Esophagus squamous epithelium (tissue), 5 donors: ENCODE results near the gene GLYATL2. TPM values are rescaled to one million over a fixed set of nuclear protein-coding genes. Genes with fewer than 3 reads are reported as not detected.

Experiments used
- DNase-seq: peaks from one replicate; lab custom pipeline; 2025; lab: John Stamatoyannopoulos, UW
- H3K27ac ChIP-seq, 4 donors: fragments of 200-600 bp; sonication (generic); one replicate each; pipeline ENCODE4 v1.5.1; 2016 to 2019; ENCODE audit warnings: mild to moderate bottlenecking in 1 of 4
- H3K27me3 ChIP-seq, 4 donors: fragments of 200-600 bp; sonication (generic); 1 replicate in 3 of 4; 2 replicates in 1 of 4; pipeline versions ENCODE4 v1.5.1 to v1.6.0; 2017 to 2021; ENCODE audit warnings: antibody characterized with exemption in 1 of 4
- H3K36me3 ChIP-seq, 3 donors: fragments of 200-600 bp; sonication (generic); one replicate each; pipeline ENCODE4 v1.5.1; 2016 to 2019
- H3K4me1 ChIP-seq, 3 donors: fragments of 200-600 bp; sonication (generic); one replicate each; pipeline ENCODE4 v1.5.1; 2017 to 2019
- H3K4me3 ChIP-seq, 4 donors: fragments of 200-600 bp; sonication (generic); 1 replicate in 3 of 4; 2 replicates in 1 of 4; pipeline ENCODE4 v1.5.1; 2016 to 2019; ENCODE audit warnings: mild to moderate bottlenecking in 2 of 4, moderate library complexity in 1 of 4
- H3K9me3 ChIP-seq, 3 donors: fragments of 200-600 bp; sonication (generic); one replicate each; pipeline ENCODE4 v1.5.1; 2016 to 2019
- POLR2A ChIP-seq, 4 donors: fragments of 450-650 bp; IDR thresholded peaks; one replicate each; pipeline ENCODE4 v1.6.1; 2017; ENCODE audit warnings: antibody characterized with exemption in 4 of 4, mild to moderate bottlenecking in 4 of 4, moderate library complexity in 3 of 4
- WGBS, 2 donors: methylation state at CpG; one replicate each; pipeline ENCODE4 v1.1.5; 2018; 5-methylcytosine and 5-hydroxymethylcytosine counted together
- intact Hi-C: fragments of 100-400 bp; cut with DNase I; formaldehyde crosslinking; loops from one replicate; pipeline ENCODE4 v1.15.0; 2022
- total RNA-seq, 4 donors: library from RNA; depleted of rRNA; stranded (reverse); fragments of >200 nt; gene quantifications; one replicate each; pipeline ENCODE4 v1.1.0, GENCODE V29; 2016
- TF ChIP-seq, protein P1 (sequence below), 6 experiments: fragments of 450-650 bp in 4 of 6; fragments of 200-600 bp in 2 of 6; sonication (generic) in 2 of 6; IDR thresholded peaks; one replicate each; pipeline ENCODE4 v1.5.1; 2016 to 2019; ENCODE audit warnings: antibody characterized with exemption in 6 of 6, mild to moderate bottlenecking in 4 of 6, moderate library complexity in 4 of 6
- donor health status: DM: yes; HTN: yes; CAD: no.

Gene GLYATL2
- total RNA-seq, 4 donors from 2014 or later: 0.38 to 2.9 TPM; not detected in 2

- Histone ChIP-seq H3K4me1 (no peaks in the 10 kb centered on the region), H3K27ac (no peak overlapping the region), H3K9me3 (no peaks in the 10 kb centered on the region), H3K4me3 (no peak overlapping the region), H3K36me3 (no peaks in the 10 kb centered on the region), H3K27me3 (no peaks in the 10 kb centered on the region)
- intact Hi-C loops: no loop called here
- no peak for DNase-seq
- no peak for TF ChIP-seq POLR2A (IDR thresholded peaks at IDR 0.05)
These were observed 35.7 kb upstream of the GLYATL2 start for GRCh38 chr11:58880166-58880565.

DNA sequence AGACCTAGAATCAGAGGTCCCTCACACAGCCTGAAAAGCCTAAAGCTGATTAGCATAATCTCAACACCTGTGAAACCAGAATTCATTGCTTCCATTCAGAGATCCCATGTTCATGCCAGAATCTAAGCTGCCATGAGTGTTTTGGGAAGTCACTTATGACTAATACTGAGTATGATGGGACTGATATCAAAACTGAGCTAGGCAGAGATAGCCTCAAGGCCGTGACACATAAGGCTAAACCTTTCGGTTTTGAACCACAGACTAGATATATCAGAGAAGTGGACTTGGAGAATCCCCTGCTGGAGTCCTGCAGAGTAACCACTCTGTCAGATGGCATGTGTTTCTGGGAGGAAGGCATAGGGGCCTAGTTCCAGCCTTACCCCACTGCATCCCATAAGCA, 23.1 kb upstream of the GLYATL2 start:
- intact Hi-C loops: no loop called here
- H3K27ac ChIP-seq: no peak overlapping the region
- 58 to 63% methylated on average over 2 of the region's 2 CpGs for WGBS, 2 donors

GRCh38 chr11:58866788-58867187, 22.3 kb upstream of the GLYATL2 start:
- Histone ChIP-seq H3K36me3 (no peaks in the 10 kb centered on the region), H3K4me1 (no peaks in the 10 kb centered on the region), H3K9me3 (no peaks in the 10 kb centered on the region), H3K27me3 (no peaks in the 10 kb centered on the region), H3K27ac (no peak overlapping the region), H3K4me3 (no peak overlapping the region)
- intact Hi-C loops: no loop called here
- WGBS, 2 donors: 82 to 85% methylated on average over 1 of the region's 1 CpG
- no peak for DNase-seq
- no peak for TF ChIP-seq POLR2A (IDR thresholded peaks at IDR 0.05)
- TF ChIP-seq, protein P1, sequence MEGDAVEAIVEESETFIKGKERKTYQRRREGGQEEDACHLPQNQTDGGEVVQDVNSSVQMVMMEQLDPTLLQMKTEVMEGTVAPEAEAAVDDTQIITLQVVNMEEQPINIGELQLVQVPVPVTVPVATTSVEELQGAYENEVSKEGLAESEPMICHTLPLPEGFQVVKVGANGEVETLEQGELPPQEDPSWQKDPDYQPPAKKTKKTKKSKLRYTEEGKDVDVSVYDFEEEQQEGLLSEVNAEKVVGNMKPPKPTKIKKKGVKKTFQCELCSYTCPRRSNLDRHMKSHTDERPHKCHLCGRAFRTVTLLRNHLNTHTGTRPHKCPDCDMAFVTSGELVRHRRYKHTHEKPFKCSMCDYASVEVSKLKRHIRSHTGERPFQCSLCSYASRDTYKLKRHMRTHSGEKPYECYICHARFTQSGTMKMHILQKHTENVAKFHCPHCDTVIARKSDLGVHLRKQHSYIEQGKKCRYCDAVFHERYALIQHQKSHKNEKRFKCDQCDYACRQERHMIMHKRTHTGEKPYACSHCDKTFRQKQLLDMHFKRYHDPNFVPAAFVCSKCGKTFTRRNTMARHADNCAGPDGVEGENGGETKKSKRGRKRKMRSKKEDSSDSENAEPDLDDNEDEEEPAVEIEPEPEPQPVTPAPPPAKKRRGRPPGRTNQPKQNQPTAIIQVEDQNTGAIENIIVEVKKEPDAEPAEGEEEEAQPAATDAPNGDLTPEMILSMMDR (IDR thresholded peaks at IDR 0.05): no peak

More for the DNA sequence above, 23.1 kb upstream of the GLYATL2 start:
- Histone ChIP-seq H3K27me3 (no peaks in the 10 kb centered on the region), H3K9me3 (no peaks in the 10 kb centered on the region), H3K4me1 (no peaks in the 10 kb centered on the region), H3K36me3 (no peaks in the 10 kb centered on the region), H3K4me3 (no peak overlapping the region)
- TF ChIP-seq, protein P1 (IDR thresholded peaks at IDR 0.05): no peak
- TF ChIP-seq POLR2A (IDR thresholded peaks at IDR 0.05): no peak
- no peak for DNase-seq

GRCh38 chr11:58864335-58864734, 19.8 kb upstream of the GLYATL2 start:
- H3K4me1 ChIP-seq: no peaks in the 10 kb centered on the region
- H3K4me3 ChIP-seq: no peak overlapping the region
- H3K27me3 ChIP-seq: no peaks in the 10 kb centered on the region
- no peak overlapping the region for H3K27ac ChIP-seq
- WGBS, 2 donors: 0% methylated on average over 1 of the region's 1 CpG
- TF ChIP-seq POLR2A (IDR thresholded peaks at IDR 0.05): no peak
- TF ChIP-seq, protein P1 (IDR thresholded peaks at IDR 0.05): no peak
- no peaks in the 10 kb centered on the region for H3K36me3 ChIP-seq
- no peak for DNase-seq
- H3K9me3 ChIP-seq: no peaks in the 10 kb centered on the region
- intact Hi-C loops: no loop called here

DNA sequence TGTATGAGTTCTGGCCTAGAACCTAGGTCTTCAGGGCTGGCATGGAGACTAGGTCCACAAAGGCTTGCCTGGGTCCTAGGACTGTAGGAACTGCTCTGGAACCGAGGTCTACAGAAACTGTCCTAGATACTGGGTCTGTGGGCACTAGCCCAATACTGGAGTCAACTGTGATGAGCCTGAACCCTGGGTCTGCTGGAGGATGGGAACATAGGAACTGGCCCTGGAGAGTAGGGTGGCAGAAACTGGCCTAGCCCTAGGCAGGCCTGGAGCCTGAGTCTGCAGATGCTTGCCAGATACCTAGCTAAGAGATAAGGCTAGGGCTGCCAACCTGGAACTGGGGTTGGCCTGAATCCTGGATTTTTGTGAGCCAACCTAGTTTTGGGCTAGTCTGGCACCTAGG, 19.2 kb upstream of the GLYATL2 start:
- no peak for DNase-seq
- intact Hi-C loops: no loop called here
- H3K27ac ChIP-seq: no peak overlapping the region

More for the DNA sequence above, 19.2 kb upstream of the GLYATL2 start:
- TF ChIP-seq, protein P1 (IDR thresholded peaks at IDR 0.05): no peak
- no peak for TF ChIP-seq POLR2A (IDR thresholded peaks at IDR 0.05)
- H3K4me3 ChIP-seq: no peak overlapping the region
- H3K9me3 ChIP-seq: no peaks in the 10 kb centered on the region
- no peaks in the 10 kb centered on the region for H3K36me3 ChIP-seq
- WGBS, 2 donors: 63% methylated on average over 1 of the region's 1 CpG; no CpG with 5 or more reads in 1 of the 2 donors
- no peaks in the 10 kb centered on the region for H3K4me1 ChIP-seq
- H3K27me3 ChIP-seq: no peaks in the 10 kb centered on the region
